Choroid plexus epithelial cell (primary cell): Measurements from ENCODE around the gene PCDHB10.
"Not testable (repeated sequence)": the region's sequence is repeated elsewhere in the genome, so short reads cannot be mapped to it uniquely, and the experiment has no call there.

ENCODE experiments used
- DNase-seq: peaks from one replicate; pipeline ENCODE4 v3.0.0-alpha.2; 2010; ENCODE audit warnings: low read depth
- H3K4me3 ChIP-seq: 2 replicates; pipeline ENCODE4 v1.5.1; 2011; ENCODE audit warnings: low read depth, mild to moderate bottlenecking, control low read depth, low read length, moderate library complexity
- CTCF ChIP-seq: conservative IDR thresholded peaks from 2 replicates; pipeline ENCODE4 v1.5.1; 2011; ENCODE audit warnings: low read depth, mild to moderate bottlenecking, control low read depth, inconsistent platforms, low read length, moderate library complexity

PCDHB10 gene

GRCh38 chr5:141215504-141215903, 23.4 kb downstream of the PCDHB10 start:
- H3K4me3 ChIP-seq, DNase-seq: not testable (repeated sequence)

GRCh38 chr5:141216035-141216434, 23.9 kb downstream of the PCDHB10 start:
- not testable (repeated sequence) for H3K4me3 ChIP-seq, DNase-seq

GRCh38 chr5:141223112-141223783, 31.1 kb downstream of the PCDHB10 start, which contains the start of gene PCDHB14:
Gene PCDHB14 (plus strand): TSS chr5:141223343. CDS start chr5:141223506, 163 bp downstream.
- TF ChIP-seq CTCF = no peak
- peak; percentile 18 for DNase-seq
- H3K4me3 ChIP-seq = no peak within 1 kb of the TSS

GRCh38 chr5:141224844-141225243, 32.7 kb downstream of the PCDHB10 start:
- DNase-seq, H3K4me3 ChIP-seq: not testable (repeated sequence)

- DNase-seq, H3K4me3 ChIP-seq: not testable (repeated sequence)
These were observed 33.3 kb downstream of the PCDHB10 start for GRCh38 chr5:141225421-141225820.

GRCh38 chr5:141234109-141234667, 42.0 kb downstream of the PCDHB10 start:
- TF ChIP-seq CTCF = peak; percentile 18

GRCh38 chr5:141235922-141236321, 43.8 kb downstream of the PCDHB10 start:
- H3K4me3 ChIP-seq, DNase-seq: not testable (repeated sequence)

More at GRCh38 chr5:141234109-141234667, 42.0 kb downstream of the PCDHB10 start:
- H3K4me3 ChIP-seq = no peak overlapping the region
- peak; percentile 2 for DNase-seq

- H3K4me3 ChIP-seq = no peak overlapping the region
- TF ChIP-seq CTCF = no peak
- DNase-seq = no peak
These were observed 44.6 kb downstream of the PCDHB10 start for GRCh38 chr5:141236516-141237313.

GRCh38 chr5:141241496-141241895, 49.3 kb downstream of the PCDHB10 start:
- no peak for DNase-seq
- no peak overlapping the region for H3K4me3 ChIP-seq
- no peak for TF ChIP-seq CTCF
